ENCODE results near the gene ARSK.
"Not testable (repeated sequence)": the region's sequence is repeated elsewhere in the genome, so short reads cannot be mapped to it uniquely, and the experiment has no call there.

Gene ARSK

GRCh38 chr5:95638632-95639031, 83.7 kb downstream of the ARSK start:
- H3K4me1 Mint-ChIP-seq: no peaks in the 10 kb centered on the region
- no peak for DNase-seq
- H3K4me3 Mint-ChIP-seq: no peak overlapping the region
- H3K36me3 Mint-ChIP-seq (ENCODE audit: low read depth): no peaks in the 10 kb centered on the region
- H3K27me3 Mint-ChIP-seq: no peaks in the 10 kb centered on the region
- H3K9me3 Mint-ChIP-seq: no peaks in the 10 kb centered on the region
- no peak overlapping the region for H3K27ac Mint-ChIP-seq
- no peak for ATAC-seq

GRCh38 chr5:95641741-95642220, 86.9 kb downstream of the ARSK start:
- no peak overlapping the region for H3K27ac Mint-ChIP-seq
- ATAC-seq: no peak
- peaks cover 20% of the 10 kb centered on the region for H3K4me1 Mint-ChIP-seq
- no peaks in the 10 kb centered on the region for H3K36me3 Mint-ChIP-seq (ENCODE audit: low read depth)
- DNase-seq: no peak
- H3K4me3 Mint-ChIP-seq: no peak overlapping the region
- no peaks in the 10 kb centered on the region for H3K27me3 Mint-ChIP-seq
- no peaks in the 10 kb centered on the region for H3K9me3 Mint-ChIP-seq

GRCh38 chr5:95643152-95643551, 88.3 kb downstream of the ARSK start:
- Mint-ChIP-seq H3K27ac (no peak overlapping the region), H3K36me3 (ENCODE audit: low read depth) (no peaks in the 10 kb centered on the region), H3K9me3 (no peaks in the 10 kb centered on the region), H3K4me1 (peaks cover 26% of the 10 kb centered on the region), H3K27me3 (no peaks in the 10 kb centered on the region), H3K4me3 (no peak overlapping the region)
- no peak for DNase-seq
- ATAC-seq: no peak

GRCh38 chr5:95644351-95645042, 89.6 kb downstream of the ARSK start:
- DNase-seq (peak; percentile 49), ATAC-seq (no peak)
- Mint-ChIP-seq H3K4me3 (no peak overlapping the region), H3K27me3 (no peaks in the 10 kb centered on the region), H3K27ac (peak overlapping the region; percentile 19), H3K4me1 (peaks cover 36% of the 10 kb centered on the region), H3K9me3 (no peaks in the 10 kb centered on the region), H3K36me3 (ENCODE audit: low read depth) (no peaks in the 10 kb centered on the region)

GRCh38 chr5:95646226-95646568, 91.3 kb downstream of the ARSK start:
- DNase-seq; H3K9me3 Mint-ChIP-seq; ATAC-seq; H3K27me3 Mint-ChIP-seq; H3K36me3 Mint-ChIP-seq (ENCODE audit: low read depth): not testable (repeated sequence)
- Mint-ChIP-seq H3K4me3 (peak overlapping the region; percentile 80), H3K27ac (peak overlapping the region; percentile 79), H3K4me1 (peaks cover 36% of the 10 kb centered on the region)

GRCh38 chr5:95646569-95647431, 91.9 kb downstream of the ARSK start, which contains the start of gene RFESD:
Gene RFESD (plus strand): TSS chr5:95646777. CDS start chr5:95652272, 5,495 bp downstream.
- DNase-seq (peak; percentile 98), ATAC-seq (peak; percentile 97)
- peak within 1 kb of the TSS; percentile 79 for H3K27ac Mint-ChIP-seq
- peaks cover 36% of the 10 kb centered on the region for H3K4me1 Mint-ChIP-seq
- no peaks in the 10 kb centered on the region for H3K9me3 Mint-ChIP-seq
- H3K36me3 Mint-ChIP-seq (ENCODE audit: low read depth): no peaks in the 10 kb centered on the region
- no peaks in the 10 kb centered on the region for H3K27me3 Mint-ChIP-seq
- H3K4me3 Mint-ChIP-seq: peak within 1 kb of the TSS; percentile 80

- peak overlapping the region; percentile 77 for H3K27ac Mint-ChIP-seq
- H3K9me3 Mint-ChIP-seq: no peaks in the 10 kb centered on the region
- DNase-seq (no peak), ATAC-seq (peak; percentile 33)
- peak overlapping the region; percentile 80 for H3K4me3 Mint-ChIP-seq
- H3K36me3 Mint-ChIP-seq (ENCODE audit: low read depth): no peaks in the 10 kb centered on the region
- H3K4me1 Mint-ChIP-seq: peaks cover 36% of the 10 kb centered on the region
- no peaks in the 10 kb centered on the region for H3K27me3 Mint-ChIP-seq
Measured at GRCh38 chr5:95647886-95648860, 93.3 kb downstream of the ARSK start.

- Mint-ChIP-seq H3K4me1 (peaks cover 34% of the 10 kb centered on the region), H3K27ac (no peak overlapping the region), H3K36me3 (ENCODE audit: low read depth) (peaks cover 2% of the 10 kb centered on the region), H3K27me3 (no peaks in the 10 kb centered on the region), H3K9me3 (no peaks in the 10 kb centered on the region), H3K4me3 (no peak overlapping the region)
- DNase-seq (no peak), ATAC-seq (no peak)
Measured at GRCh38 chr5:95649274-95649673, 94.4 kb downstream of the ARSK start.

GRCh38 chr5:95649842-95650620, 95.1 kb downstream of the ARSK start:
- DNase-seq: no peak
- H3K27ac Mint-ChIP-seq: no peak overlapping the region

GRCh38 chr5:95652849-95653248, 97.9 kb downstream of the ARSK start:
- DNase-seq (no peak), ATAC-seq (no peak)
- Mint-ChIP-seq H3K9me3 (no peaks in the 10 kb centered on the region), H3K27me3 (no peaks in the 10 kb centered on the region), H3K27ac (no peak overlapping the region), H3K4me3 (no peak overlapping the region), H3K36me3 (ENCODE audit: low read depth) (peaks cover 4% of the 10 kb centered on the region), H3K4me1 (peaks cover 13% of the 10 kb centered on the region)

More at GRCh38 chr5:95649842-95650620, 95.1 kb downstream of the ARSK start:
- peaks cover 28% of the 10 kb centered on the region for H3K4me1 Mint-ChIP-seq
- no peaks in the 10 kb centered on the region for H3K27me3 Mint-ChIP-seq
- H3K36me3 Mint-ChIP-seq (ENCODE audit: low read depth): peaks cover 2% of the 10 kb centered on the region
- H3K4me3 Mint-ChIP-seq: no peak overlapping the region
- ATAC-seq: no peak
- no peaks in the 10 kb centered on the region for H3K9me3 Mint-ChIP-seq

- ATAC-seq (no peak), DNase-seq (no peak)
- peaks cover 4% of the 10 kb centered on the region for H3K36me3 Mint-ChIP-seq (ENCODE audit: low read depth)
Measured at GRCh38 chr5:95654196-95654595, 99.3 kb downstream of the ARSK start.

More at GRCh38 chr5:95654196-95654595, 99.3 kb downstream of the ARSK start:
- Mint-ChIP-seq H3K27ac (no peak overlapping the region), H3K4me1 (peaks cover under 1% of the 10 kb centered on the region), H3K4me3 (no peak overlapping the region), H3K27me3 (no peaks in the 10 kb centered on the region), H3K9me3 (no peaks in the 10 kb centered on the region)

Measured in activated naive CD8-positive, alpha-beta T cell treated with anti-CD3 and anti-CD28 coated beads, Interleukin-2, amount 50 U/mL, for 24 hours (primary cell).